K562 (cell line): ENCODE measurements around the gene LIX1L. TPM values are rescaled to one million over a fixed set of nuclear protein-coding genes. Genes with fewer than 3 reads are reported as not detected.
A peak's percentile ranks its signal among the peaks of the same experiment; 100 is the strongest.

Experiments used
- BHLHE40 ChIP-seq: IDR thresholded peaks from 2 replicates; pipeline ENCODE4 v1.6.1; 2011; ENCODE audit warnings: low read length, improper control_type of control experiment
- CC2D1A ChIP-seq: fragments of 450-650 bp; IDR thresholded peaks from 2 replicates; pipeline ENCODE4 v1.6.1; 2017; ENCODE audit warnings: mild to moderate bottlenecking
- CLOCK ChIP-seq: fragments of 250-450 bp; sonication (Bioruptor Pico); IDR thresholded peaks from 2 replicates; pipeline ENCODE4 v1.4.0; 2020; ENCODE audit warnings: mild to moderate bottlenecking, moderate library complexity, borderline replicate concordance
- DMBX1 ChIP-seq: fragments of 250-450 bp; sonication (Bioruptor Pico); IDR thresholded peaks from 2 replicates; pipeline ENCODE4 v1.8.0; 2022; ENCODE audit warnings: inconsistent platforms, mild to moderate bottlenecking, moderate library complexity, borderline replicate concordance
- GATA2 ChIP-seq: sonication (generic); formaldehyde crosslinking; IDR thresholded peaks from 2 replicates; pipeline ENCODE4 v1.4.0; 2020; ENCODE audit warnings: mild to moderate bottlenecking, missing genetic modification reagents
- HDAC2 ChIP-seq: fragments of 450-650 bp; IDR thresholded peaks from 2 replicates; pipeline ENCODE4 v1.6.1; 2016; ENCODE audit warnings: mild to moderate bottlenecking
- KDM1A ChIP-seq, 2 experiments: fragments of 450-650 bp; IDR thresholded peaks; 2 replicates each; pipeline ENCODE4 v1.6.1; 2016; ENCODE audit warnings: mild to moderate bottlenecking in 2 of 2
- MAX ChIP-seq: sonication (generic); formaldehyde crosslinking; IDR thresholded peaks from 2 replicates; pipeline ENCODE4 v1.9.0; 2022; ENCODE audit warnings: mild to moderate bottlenecking, missing genetic modification reagents
- MAZ ChIP-seq, 2 experiments: fragments of 450-650 bp in 1 of 2; sonication (generic) in 1 of 2; formaldehyde crosslinking; IDR thresholded peaks in 1 of 2; conservative IDR thresholded peaks in 1 of 2; 2 replicates each; pipeline versions ENCODE4 v1.4.0 to v1.5.0; 2020; ENCODE audit warnings: mild to moderate bottlenecking in 1 of 2, missing genetic modification reagents in 1 of 2
- MECOM ChIP-seq: fragments of 250-450 bp; sonication (Bioruptor Pico); IDR thresholded peaks from 2 replicates; pipeline ENCODE4 v1.8.0; 2022; ENCODE audit warnings: inconsistent platforms
- MTA2 ChIP-seq: fragments of 450-650 bp; IDR thresholded peaks from 2 replicates; pipeline ENCODE4 v1.6.1; 2016; ENCODE audit warnings: low read depth
- MXI1 ChIP-seq: IDR thresholded peaks from 2 replicates; pipeline ENCODE4 v1.6.1; 2011; ENCODE audit warnings: low read depth, mild to moderate bottlenecking, improper control_type of control experiment, low read length
- MYC ChIP-seq, 2 experiments: fragments of 250-450 bp in 1 of 2; sonication (Bioruptor Pico) in 1 of 2; IDR thresholded peaks; 2 replicates each; pipeline versions ENCODE4 v1.5.1 to v1.6.1; 2012 to 2021; ENCODE audit warnings: low read depth in 2 of 2, borderline replicate concordance in 1 of 2, improper control_type of control experiment in 1 of 2, low read length in 1 of 2, mild to moderate bottlenecking in 1 of 2, moderate library complexity in 1 of 2
- PML ChIP-seq: IDR thresholded peaks from 2 replicates; pipeline ENCODE4 v1.6.1; 2012; ENCODE audit warnings: low read length, inconsistent platforms
- RNF2 ChIP-seq: sonication (generic); IDR thresholded peaks from 2 replicates; pipeline ENCODE4 v1.6.1; 2016
- RUNX1 ChIP-seq: sonication (generic); IDR thresholded peaks from 2 replicates; pipeline ENCODE4 v1.6.1; 2016; ENCODE audit warnings: antibody characterized with exemption, low read depth
- SOX6 ChIP-seq: fragments of 450-650 bp; IDR thresholded peaks from 2 replicates; pipeline ENCODE4 v1.6.1; 2014; ENCODE audit warnings: mild to moderate bottlenecking
- SPI1 ChIP-seq: IDR thresholded peaks from 2 replicates; pipeline ENCODE4 v1.6.1; 2011; ENCODE audit warnings: low read depth, low read length, control low read depth, borderline replicate concordance
- VEZF1 ChIP-seq: fragments of 200-800 bp; sonication (Bioruptor generic); IDR thresholded peaks from 2 replicates; pipeline ENCODE4 v1.6.1; 2017; ENCODE audit warnings: missing genetic modification characterization, missing compliant biosample characterization
- ZNF24 ChIP-seq: fragments of 450-650 bp; IDR thresholded peaks from 2 replicates; pipeline ENCODE4 v1.6.1; 2016
- ZNF766 ChIP-seq: fragments of 200-800 bp; sonication (Bioruptor generic); conservative IDR thresholded peaks from 2 replicates; pipeline ENCODE4 v1.6.1; 2016; ENCODE audit warnings: missing genetic modification characterization, missing compliant biosample characterization
- polyA plus RNA-seq, 8 experiments: library from polyadenylated mRNA; depleted of rRNA in 4 of 8; stranded (reverse) in 5 of 8; unstranded in 3 of 8; fragments of >200 nt; fragmentation: Nextera tagmentation in 2 of 8; fragmentation: Illumina TruSeq in 1 of 8; extraction: Ambion mirVana in 2 of 8; extraction: Trizol in 1 of 8; gene quantifications; 2 replicates each; pipeline versions ENCODE4 v1.2.1 to v1.2.3, GENCODE V29; 2011 to 2014; ENCODE audit warnings: inconsistent platforms in 1 of 8, missing spikeins in 1 of 8
- total RNA-seq, 7 experiments: library from RNA; depleted of rRNA in 6 of 7; stranded (reverse); fragments of >200 nt in 6 of 7; fragmentation: Illumina TruSeq in 2 of 7; extraction: Trizol in 2 of 7; gene quantifications; 2 replicates each; pipeline versions ENCODE4 v1.2.1 to v1.2.3, GENCODE V29; 2011 to 2021; ENCODE audit warnings: low replicate concordance in 1 of 7
- TF ChIP-seq, protein P1 (sequence below): fragments of 450-650 bp; IDR thresholded peaks from 2 replicates; pipeline ENCODE4 v1.6.1; 2014; ENCODE audit warnings: low read depth, mild to moderate bottlenecking, moderate library complexity, borderline replicate concordance

LIX1L gene
- total and polyA plus RNA-seq, 9 of the 15 experiments (the other 6 are each of a cell fraction or from before 2014, with no cell fraction given): 4.6 to 26.5 (median 12.5) TPM

DNA sequence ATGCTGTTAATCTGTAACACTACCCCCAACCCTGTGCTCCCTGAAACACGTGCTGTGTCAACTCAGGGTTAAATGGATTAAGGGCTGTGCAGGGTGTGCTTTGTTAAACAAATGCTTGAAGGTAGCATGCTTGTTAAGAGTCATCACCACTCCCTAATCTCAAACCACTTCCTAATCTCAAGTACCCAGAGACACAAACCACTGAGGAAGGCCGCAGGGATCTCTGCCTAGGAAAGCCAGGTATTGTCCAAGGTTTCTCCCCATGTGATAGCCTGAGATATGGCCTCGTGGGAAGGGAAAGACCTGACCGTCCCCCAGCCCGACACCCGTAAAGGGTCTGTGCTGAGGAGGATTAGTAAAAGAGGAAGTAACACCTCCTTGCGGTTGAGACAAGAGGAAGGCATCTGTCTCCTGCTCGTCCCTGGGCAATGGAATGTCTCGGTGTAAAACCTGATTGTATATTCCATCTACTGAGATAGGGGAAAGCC lies 25.3 kb downstream of the LIX1L start (continued):
- peak; percentile 99 for TF ChIP-seq KDM1A (IDR thresholded peaks at IDR 0.05)
- TF ChIP-seq MAZ (CRISPR knock-in tag; conservative IDR thresholded peaks at IDR 0.05 in 1 of 2, IDR thresholded peaks at IDR 0.05 in 1 of 2): peak; percentile 49 to 56; a peak in 3 of 4 replicates
- TF ChIP-seq, protein P1, sequence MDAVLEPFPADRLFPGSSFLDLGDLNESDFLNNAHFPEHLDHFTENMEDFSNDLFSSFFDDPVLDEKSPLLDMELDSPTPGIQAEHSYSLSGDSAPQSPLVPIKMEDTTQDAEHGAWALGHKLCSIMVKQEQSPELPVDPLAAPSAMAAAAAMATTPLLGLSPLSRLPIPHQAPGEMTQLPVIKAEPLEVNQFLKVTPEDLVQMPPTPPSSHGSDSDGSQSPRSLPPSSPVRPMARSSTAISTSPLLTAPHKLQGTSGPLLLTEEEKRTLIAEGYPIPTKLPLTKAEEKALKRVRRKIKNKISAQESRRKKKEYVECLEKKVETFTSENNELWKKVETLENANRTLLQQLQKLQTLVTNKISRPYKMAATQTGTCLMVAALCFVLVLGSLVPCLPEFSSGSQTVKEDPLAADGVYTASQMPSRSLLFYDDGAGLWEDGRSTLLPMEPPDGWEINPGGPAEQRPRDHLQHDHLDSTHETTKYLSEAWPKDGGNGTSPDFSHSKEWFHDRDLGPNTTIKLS: peak; percentile 12; the same call in 1 of the 2 replicates
- TF ChIP-seq MAX (CRISPR knock-in tag): peak; percentile 98
- TF ChIP-seq VEZF1: peak; percentile 48
- peak; percentile 49; the same call in 1 of the 2 replicates for TF ChIP-seq ZNF24
- TF ChIP-seq CC2D1A: peak; percentile 91
- TF ChIP-seq MECOM (CRISPR knock-in tag): peak; percentile 90
- TF ChIP-seq CLOCK: peak; percentile 7; the same call in 1 of the 2 replicates
- peak; percentile 90 for TF ChIP-seq BHLHE40
- TF ChIP-seq PML: peak; percentile 92
- peak; percentile 99 for TF ChIP-seq SOX6
- peak; percentile 99 for TF ChIP-seq HDAC2
- TF ChIP-seq DMBX1 (CRISPR knock-in tag): peak; percentile 95
- TF ChIP-seq MXI1: peak; percentile 49; the same call in 1 of the 2 replicates
- TF ChIP-seq MYC (IDR thresholded peaks at IDR 0.05; ENCODE audit: low read depth, low read length): peak; percentile 83
- 0 out of 2 replicates have a peak, but pooled peaks have one; percentile 9 for TF ChIP-seq MYC (CRISPR knock-in tag; IDR thresholded peaks at IDR 0.05; ENCODE audit: borderline replicate concordance, low read depth)
- peak; percentile 87 for TF ChIP-seq RNF2
- peak; percentile 82 for TF ChIP-seq ZNF766
- peak; percentile 82; the same call in 1 of the 2 replicates for TF ChIP-seq RUNX1
- 0 out of 2 replicates have a peak, but pooled peaks have one; percentile 27 for TF ChIP-seq SPI1
- peak; percentile 90 for TF ChIP-seq MTA2
- TF ChIP-seq GATA2 (CRISPR knock-in tag): peak; percentile 89
